IMR-90 (cell line): ENCODE results near the gene CAPN7. TPM values are rescaled to one million over a fixed set of nuclear protein-coding genes. Genes with fewer than 3 reads are reported as not detected.

ENCODE experiments used
- ATAC-seq: fragments of 200-7000 bp; cut with Tn5 transposase; 2 replicates; pipeline ENCODE4 v1.9.1; 2020; ENCODE audit warnings: low read depth, mild to moderate bottlenecking, moderate library complexity
- BruUV-seq: library from RNA; stranded (reverse); fragments of 400-500 nt; replicated peaks from 2 replicates; lab custom pipeline; 2021; lab: Mats Ljungman, UMichigan
- CTCF ChIA-PET: fragments of 300-600 bp; formaldehyde crosslinking; extraction: SDS; loops from one replicate; lab custom pipeline; 2021; ENCODE audit warnings: antibody characterized with exemption; lab: Yijun Ruan, JAX
- POLR2A ChIA-PET: fragments of 300-600 bp; sonication (Branson Sonifier 250); formaldehyde crosslinking; loops from one replicate; lab custom pipeline; 2022; ENCODE audit warnings: antibody characterized with exemption; ENCODE audit not compliant: unreplicated experiment; lab: Charles Lee
- DNase-seq: peaks from one replicate; pipeline ENCODE4 v3.0.0; 2013
- H2AFZ ChIP-seq: replicated peaks from 2 replicates; pipeline ENCODE3; 2013; ENCODE audit warnings: low read length, mild to moderate bottlenecking; ENCODE audit not compliant: poor library complexity
- H2AK5ac ChIP-seq: 2 replicates; pipeline ENCODE4 v1.6.1; 2013; ENCODE audit warnings: low read depth, low read length, inconsistent platforms
- H2AK9ac ChIP-seq: replicated peaks from 2 replicates; pipeline ENCODE3; 2013; ENCODE audit warnings: mild to moderate bottlenecking, low read depth, low read length, moderate library complexity; ENCODE audit not compliant: poor library complexity
- H2BK120ac ChIP-seq: 2 replicates; pipeline ENCODE4 v1.6.1; 2013; ENCODE audit warnings: low read depth, low read length, inconsistent platforms
- H2BK15ac ChIP-seq: 3 replicates; pipeline ENCODE4 v1.6.1; 2013; ENCODE audit warnings: low read depth, low read length, inconsistent platforms
- H2BK20ac ChIP-seq: 2 replicates; pipeline ENCODE4 v1.6.1; 2013; ENCODE audit warnings: low read depth, mild to moderate bottlenecking, inconsistent platforms, low read length, moderate library complexity
- H2BK5ac ChIP-seq: 2 replicates; pipeline ENCODE4 v1.6.1; 2013; ENCODE audit warnings: mild to moderate bottlenecking, low read depth, low read length, inconsistent platforms; ENCODE audit not compliant: poor library complexity, severe bottlenecking
- H3K14ac ChIP-seq: replicated peaks from 2 replicates; pipeline ENCODE4 v1.6.1; 2013; ENCODE audit warnings: low read depth, low read length, inconsistent platforms
- H3K18ac ChIP-seq: 2 replicates; pipeline ENCODE4 v1.6.1; 2013; ENCODE audit warnings: low read depth, low read length, control low read depth
- H3K23ac ChIP-seq: 2 replicates; pipeline ENCODE4 v1.6.1; 2013; ENCODE audit warnings: low read depth, low read length, inconsistent platforms
- H3K27ac ChIP-seq: 2 replicates; pipeline ENCODE4 v1.5.1; 2013; ENCODE audit warnings: mild to moderate bottlenecking, control low read depth, low read length; ENCODE audit not compliant: insufficient read depth
- H3K27me3 ChIP-seq: 2 replicates; pipeline ENCODE4 v1.6.1; 2013; ENCODE audit warnings: low read length; ENCODE audit not compliant: control insufficient read depth, insufficient read depth
- H3K36me3 ChIP-seq: 2 replicates; pipeline ENCODE4 v1.6.1; 2013; ENCODE audit warnings: low read length, mixed read lengths; ENCODE audit not compliant: control insufficient read depth, insufficient read depth
- H3K4ac ChIP-seq: 2 replicates; pipeline ENCODE4 v1.6.1; 2013; ENCODE audit warnings: low read depth, low read length, inconsistent platforms
- H3K4me1 ChIP-seq: 2 replicates; pipeline ENCODE4 v1.6.1; 2013; ENCODE audit warnings: low read length, mixed read lengths; ENCODE audit not compliant: control insufficient read depth, insufficient read depth
- H3K4me2 ChIP-seq: 2 replicates; pipeline ENCODE4 v1.6.1; 2013; ENCODE audit warnings: low read depth, mild to moderate bottlenecking, control low read depth, low read length, moderate library complexity
- H3K4me3 ChIP-seq: 2 replicates; pipeline ENCODE4 v1.5.1; 2013; ENCODE audit warnings: low read depth, mild to moderate bottlenecking, control low read depth, low read length, moderate library complexity; ENCODE audit not compliant: insufficient read depth
- H3K56ac ChIP-seq: 2 replicates; pipeline ENCODE4 v1.6.1; 2013; ENCODE audit warnings: low read length, inconsistent platforms; ENCODE audit not compliant: insufficient read depth; ENCODE audit errors: extremely low read depth
- H3K79me1 ChIP-seq, 2 experiments: 2 replicates each; pipeline ENCODE4 v1.6.1; 2013; ENCODE audit warnings: low read length in 2 of 2, inconsistent platforms in 1 of 2, low read depth in 1 of 2
- H3K9ac ChIP-seq: 2 replicates; pipeline ENCODE4 v1.6.1; 2013; ENCODE audit warnings: low read depth, low read length, control low read depth
- H3K9me1 ChIP-seq: 2 replicates; pipeline ENCODE4 v1.6.1; 2013; ENCODE audit warnings: low read length, inconsistent platforms; ENCODE audit not compliant: insufficient read depth
- H3K9me3 ChIP-seq: 2 replicates; pipeline ENCODE4 v1.6.1; 2013; ENCODE audit warnings: low read length; ENCODE audit not compliant: control insufficient read depth, insufficient read depth
- H4K20me1 ChIP-seq: 2 replicates; pipeline ENCODE4 v1.6.1; 2013; ENCODE audit warnings: low read length, inconsistent platforms; ENCODE audit not compliant: insufficient read depth
- H4K5ac ChIP-seq: 2 replicates; pipeline ENCODE4 v1.6.1; 2013; ENCODE audit warnings: mild to moderate bottlenecking, low read depth, low read length, control low read depth
- H4K8ac ChIP-seq, 2 experiments: 2 replicates each; pipeline ENCODE4 v1.6.1; 2013; ENCODE audit warnings: low read depth in 2 of 2, low read length in 2 of 2, control low read depth in 1 of 2, inconsistent platforms in 1 of 2
- H4K91ac ChIP-seq: 2 replicates; pipeline ENCODE4 v1.6.1; 2013; ENCODE audit warnings: low read depth, low read length, inconsistent platforms; ENCODE audit not compliant: insufficient read depth
- FOS ChIP-seq: fragments of 150-350 bp; IDR thresholded peaks from 2 replicates; pipeline ENCODE4 v1.6.1; 2016; ENCODE audit warnings: low read depth, low read length
- MXI1 ChIP-seq: IDR thresholded peaks from 2 replicates; pipeline ENCODE4 v1.6.1; 2012; ENCODE audit warnings: low read depth, mild to moderate bottlenecking, low read length, moderate library complexity, borderline replicate concordance
- NFE2L2 ChIP-seq: fragments of 150-350 bp; IDR thresholded peaks from 2 replicates; pipeline ENCODE4 v1.6.1; 2016; ENCODE audit warnings: low read depth, mild to moderate bottlenecking, low read length
- RCOR1 ChIP-seq: IDR thresholded peaks from 2 replicates; pipeline ENCODE4 v1.6.1; 2012; ENCODE audit warnings: mild to moderate bottlenecking, low read length, improper control_type of control experiment; ENCODE audit not compliant: insufficient replicate concordance
- RFX5 ChIP-seq: IDR thresholded peaks from 2 replicates; pipeline ENCODE4 v1.8.0; 2012; ENCODE audit warnings: low read depth, mild to moderate bottlenecking, low read length, moderate library complexity
- SMC3 ChIP-seq: fragments of 150-350 bp; IDR thresholded peaks from 2 replicates; pipeline ENCODE4 v1.6.1; 2016; ENCODE audit warnings: low read depth, mild to moderate bottlenecking, antibody characterized with exemption, low read length, moderate library complexity
- WGBS, 2 experiments: methylation state at CpG; one replicate each; pipeline versions ENCODE4 v1.1.5 to v1.1.7; 2013; ENCODE audit warnings: missing lambda C conversion rate in 2 of 2; ENCODE audit not compliant: insufficient read length in 1 of 2; ENCODE audit errors: extremely low coverage in 2 of 2; 5-methylcytosine and 5-hydroxymethylcytosine counted together
- dilution Hi-C: fragments of 300-500 bp; cut with HindIII; formaldehyde crosslinking; loops from one replicate; pipeline ENCODE4 v1.14.3; 2018; ENCODE audit warnings: low sequenced_read_pairs; ENCODE audit not compliant: unreplicated experiment
- in situ Hi-C: fragments of 300-500 bp; cut with MboI; formaldehyde crosslinking; loops from 3 replicates; pipeline ENCODE4 v1.14.3; 2019; ENCODE audit warnings: low sequenced_read_pairs, inconsistent platforms, mixed read lengths
- intact Hi-C: fragments of 100-400 bp; cut with micrococcal nuclease; formaldehyde crosslinking; loops from 2 replicates; pipeline ENCODE4 v1.10.0; 2022
- polyA plus RNA-seq, 3 experiments: library from polyadenylated mRNA; depleted of rRNA; stranded (reverse); fragments of >200 nt; gene quantifications; 2 replicates each; pipeline ENCODE4 v1.2.3, GENCODE V29; 2012; ENCODE audit warnings: low replicate concordance in 1 of 3
- total RNA-seq: library from RNA; depleted of rRNA; stranded (reverse); fragments of >200 nt; gene quantifications from 2 replicates; pipeline ENCODE4 v1.2.3, GENCODE V29; 2012
- TF ChIP-seq, protein P1 (sequence below): fragments of 150-350 bp; IDR thresholded peaks from 2 replicates; pipeline ENCODE4 v1.6.1; 2016; ENCODE audit warnings: low read depth, mild to moderate bottlenecking, low read length, moderate library complexity, borderline replicate concordance
- TF ChIP-seq, protein P2 (sequence below): fragments of 150-350 bp; IDR thresholded peaks from 2 replicates; pipeline ENCODE4 v1.6.1; 2017; ENCODE audit warnings: mild to moderate bottlenecking, antibody characterized with exemption, low read length, low read depth

CAPN7 gene
- total and polyA plus RNA-seq, 2 of the 4 experiments (the other 2 are of a cell fraction) = 14.5 to 21.3 TPM

DNA sequence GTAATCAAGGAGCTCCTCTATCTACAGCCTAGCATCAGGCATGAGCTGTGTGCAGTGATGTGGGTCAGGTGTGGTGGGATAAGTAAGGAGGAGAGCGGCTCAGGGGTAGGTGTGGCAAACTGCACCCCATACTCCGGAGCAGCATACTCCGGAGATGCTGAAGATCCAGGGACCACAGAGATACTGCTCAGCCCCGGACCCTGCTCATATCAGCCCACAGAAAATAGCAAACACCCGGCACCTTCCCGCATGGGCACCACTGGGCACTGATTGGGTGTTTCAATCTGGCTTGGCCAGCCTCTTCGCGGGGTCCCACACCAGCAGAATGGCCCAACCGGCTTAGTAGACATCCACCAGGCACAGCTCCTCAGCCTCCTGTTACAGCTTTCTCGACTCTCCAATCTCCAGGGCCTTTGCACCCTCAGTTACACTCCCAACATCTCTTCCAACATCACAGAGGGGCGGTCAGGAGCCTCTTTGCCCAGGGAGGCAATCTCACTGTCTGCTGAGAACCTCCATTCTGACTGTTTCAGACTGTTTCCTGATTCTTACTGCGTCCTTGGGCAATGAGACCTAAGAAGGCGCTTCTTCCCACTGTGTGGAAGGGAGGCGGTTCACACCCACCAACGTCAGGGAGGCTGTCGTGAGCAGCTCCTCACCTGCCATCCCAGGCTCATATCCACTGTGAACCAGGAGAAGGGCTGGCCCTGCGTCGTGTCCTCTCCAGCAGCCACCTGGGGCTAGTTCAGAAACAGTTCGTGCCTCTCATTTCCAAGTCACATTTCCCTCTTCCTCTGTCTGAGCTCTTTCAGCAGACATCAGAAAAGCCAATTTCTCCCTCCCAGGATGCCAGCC, 59.8 kb downstream of the CAPN7 start (continued):
- TF ChIP-seq SMC3 = no peak
- TF ChIP-seq RFX5 = no peak

- ATAC-seq = no peak
- Histone ChIP-seq H3K4me2 (no peak overlapping the region), H2AK5ac (no peak overlapping the region), H4K5ac (no peak overlapping the region), H2BK20ac (no peak overlapping the region), H3K9me3 (no peaks in the 10 kb centered on the region), H3K27me3 (no peaks in the 10 kb centered on the region), H2BK5ac (no peak overlapping the region), H4K20me1 (no peaks in the 10 kb centered on the region), H2BK15ac (no peak overlapping the region), H3K9ac (no peak overlapping the region), H4K91ac (no peak overlapping the region), H2AK9ac (no peak overlapping the region), H3K4me1 (peaks cover 13% of the 10 kb centered on the region), H3K27ac (no peak overlapping the region), H2BK120ac (no peak overlapping the region), H3K23ac (no peak overlapping the region), H3K79me1 (peaks cover 0 to 5% of the 10 kb centered on the region in 2 experiments; a peak in 1 of 4 replicates), H3K4ac (no peak overlapping the region), H3K36me3 (peaks cover 2% of the 10 kb centered on the region; the same call in 1 of the 2 replicates), H3K9me1 (peaks cover 11% of the 10 kb centered on the region), H3K18ac (no peak overlapping the region), H4K8ac (no peak overlapping the region), H2AFZ (no peak overlapping the region), H3K14ac (no peak overlapping the region), H3K56ac (no peak overlapping the region), H3K4me3 (no peak overlapping the region)
- ChIA-PET CTCF (interaction anchor here (1.8 to 3.2 kb wide), 3 partner anchors 66 to 138 kb away, joined by 5 to 25 read pairs (median 12); partner anchors contain the start of gene SH3BP5), POLR2A (no interaction called here)
- BruUV-seq = no TSS peak
- dilution Hi-C loops (no loop called here), intact Hi-C loops (no loop called here), in situ Hi-C loops (loop anchor here (5.0 kb wide), 2 partner anchors 66 to 116 kb away; partner anchors contain the start of gene SH3BP5)
- 62% methylated on average over 2 of the region's 13 CpGs; no CpG with 5 or more reads in 1 of the 2 experiments for WGBS, 2 experiments
- no peak for DNase-seq
- TF ChIP-seq, protein P1, sequence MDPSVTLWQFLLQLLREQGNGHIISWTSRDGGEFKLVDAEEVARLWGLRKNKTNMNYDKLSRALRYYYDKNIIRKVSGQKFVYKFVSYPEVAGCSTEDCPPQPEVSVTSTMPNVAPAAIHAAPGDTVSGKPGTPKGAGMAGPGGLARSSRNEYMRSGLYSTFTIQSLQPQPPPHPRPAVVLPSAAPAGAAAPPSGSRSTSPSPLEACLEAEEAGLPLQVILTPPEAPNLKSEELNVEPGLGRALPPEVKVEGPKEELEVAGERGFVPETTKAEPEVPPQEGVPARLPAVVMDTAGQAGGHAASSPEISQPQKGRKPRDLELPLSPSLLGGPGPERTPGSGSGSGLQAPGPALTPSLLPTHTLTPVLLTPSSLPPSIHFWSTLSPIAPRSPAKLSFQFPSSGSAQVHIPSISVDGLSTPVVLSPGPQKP = no peak
- TF ChIP-seq, protein P2, sequence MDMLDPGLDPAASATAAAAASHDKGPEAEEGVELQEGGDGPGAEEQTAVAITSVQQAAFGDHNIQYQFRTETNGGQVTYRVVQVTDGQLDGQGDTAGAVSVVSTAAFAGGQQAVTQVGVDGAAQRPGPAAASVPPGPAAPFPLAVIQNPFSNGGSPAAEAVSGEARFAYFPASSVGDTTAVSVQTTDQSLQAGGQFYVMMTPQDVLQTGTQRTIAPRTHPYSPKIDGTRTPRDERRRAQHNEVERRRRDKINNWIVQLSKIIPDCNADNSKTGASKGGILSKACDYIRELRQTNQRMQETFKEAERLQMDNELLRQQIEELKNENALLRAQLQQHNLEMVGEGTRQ = no peak
- TF ChIP-seq MXI1 (no peak), RCOR1 (no peak), NFE2L2 (no peak), FOS (no peak)
Observed at GRCh38 chr3:15266510-15267376, 60.7 kb downstream of the CAPN7 start.
